H1 (cell line): ENCODE results near the gene RAB40B. TPM values are rescaled to one million over a fixed set of nuclear protein-coding genes. Genes with fewer than 3 reads are reported as not detected.

Experiments
- ASH2L ChIP-seq: fragments of 200-600, 300-600 bp; sonication (generic); IDR thresholded peaks from one replicate; pipeline ENCODE4 v1.7.1; 2017; ENCODE audit warnings: low read length
- CREB1 ChIP-seq: IDR thresholded peaks from 2 replicates; pipeline ENCODE4 v1.6.1; 2012; ENCODE audit warnings: inconsistent platforms
- polyA plus RNA-seq, 7 experiments: library from polyadenylated mRNA; depleted of rRNA in 3 of 7; stranded (reverse) in 5 of 7; unstranded in 2 of 7; fragments of >200 nt in 5 of 7; fragments of 200-250 nt in 2 of 7; gene quantifications; 1 replicate in 5 of 7; 2 replicates in 1 of 7; 4 replicates in 1 of 7; pipeline versions ENCODE4 v1.2.1 to v1.2.3, GENCODE V29; 2011 to 2013; ENCODE audit warnings: missing spikeins in 2 of 7, mixed read lengths in 2 of 7
- total RNA-seq: library from RNA; stranded (reverse); fragmentation: NEBNext Ultra II Directional; extraction: Animal tissue kit (Norgen Biotek cat#: 25700); gene quantifications from 2 replicates; pipeline ENCODE4 v1.2.1, GENCODE V29; 2021
- TF ChIP-seq, protein P1 (sequence below): IDR thresholded peaks from 2 replicates; pipeline ENCODE4 v1.6.1; 2012; ENCODE audit warnings: low read length, inconsistent platforms
- TF ChIP-seq, protein P2 (sequence below): IDR thresholded peaks from 2 replicates; pipeline ENCODE4 v1.6.1; 2012; ENCODE audit warnings: inconsistent platforms

Gene RAB40B
- total and polyA plus RNA-seq, 2 of the 8 experiments (the other 6 are each of a cell fraction or from before 2014, with no cell fraction given), result 3.1 to 4.6 TPM

DNA sequence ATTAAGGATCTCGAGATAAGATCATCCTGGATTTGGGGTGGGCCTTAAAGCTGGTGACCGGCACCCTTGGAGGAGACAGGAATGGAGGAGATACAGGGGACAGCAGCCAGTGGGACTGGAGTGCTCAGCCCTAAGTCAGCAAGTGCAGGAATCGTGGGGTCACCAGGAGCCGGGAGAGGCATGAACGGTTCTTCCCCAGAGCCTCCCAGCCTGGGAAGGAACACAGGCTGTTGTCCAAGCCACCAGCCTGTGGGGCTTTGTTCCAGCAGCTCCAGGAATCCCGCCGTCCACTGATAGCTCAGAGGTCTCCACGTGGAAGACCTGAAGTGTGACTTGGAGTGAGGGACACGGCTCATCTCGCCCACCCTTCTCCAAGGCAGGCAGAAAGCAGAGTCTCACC lies 47.8 kb downstream of the RAB40B start (continued):
- TF ChIP-seq, protein P1, sequence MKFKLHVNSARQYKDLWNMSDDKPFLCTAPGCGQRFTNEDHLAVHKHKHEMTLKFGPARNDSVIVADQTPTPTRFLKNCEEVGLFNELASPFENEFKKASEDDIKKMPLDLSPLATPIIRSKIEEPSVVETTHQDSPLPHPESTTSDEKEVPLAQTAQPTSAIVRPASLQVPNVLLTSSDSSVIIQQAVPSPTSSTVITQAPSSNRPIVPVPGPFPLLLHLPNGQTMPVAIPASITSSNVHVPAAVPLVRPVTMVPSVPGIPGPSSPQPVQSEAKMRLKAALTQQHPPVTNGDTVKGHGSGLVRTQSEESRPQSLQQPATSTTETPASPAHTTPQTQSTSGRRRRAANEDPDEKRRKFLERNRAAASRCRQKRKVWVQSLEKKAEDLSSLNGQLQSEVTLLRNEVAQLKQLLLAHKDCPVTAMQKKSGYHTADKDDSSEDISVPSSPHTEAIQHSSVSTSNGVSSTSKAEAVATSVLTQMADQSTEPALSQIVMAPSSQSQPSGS, result no peak
- TF ChIP-seq ASH2L (no peak), CREB1 (no peak)
- TF ChIP-seq, protein P2, sequence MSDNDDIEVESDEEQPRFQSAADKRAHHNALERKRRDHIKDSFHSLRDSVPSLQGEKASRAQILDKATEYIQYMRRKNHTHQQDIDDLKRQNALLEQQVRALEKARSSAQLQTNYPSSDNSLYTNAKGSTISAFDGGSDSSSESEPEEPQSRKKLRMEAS, result no peak
